Upper lobe of left lung (tissue), 6 donors: Measurements from ENCODE around the gene KMT2C. TPM values are rescaled to one million over a fixed set of nuclear protein-coding genes. Genes with fewer than 3 reads are reported as not detected.

Experiments used
- ATAC-seq, 2 donors: fragments of 200-7000 bp; cut with Tn5 transposase; one replicate each; pipeline ENCODE4 v1.9.1; 2022; ENCODE audit warnings: mild to moderate bottlenecking in 2 of 2, moderate library complexity in 2 of 2; ENCODE audit not compliant: low FRiP score in 2 of 2
- DNase-seq, 2 donors: peaks; one replicate each; pipeline ENCODE4 v3.0.0-alpha.2; 2019 to 2020
- H3K27ac ChIP-seq, 4 donors: fragments of 200-600 bp; sonication (generic); one replicate each; pipeline ENCODE4 v1.5.1; 2016 to 2019
- H3K27me3 ChIP-seq, 4 donors: fragments of 200-600 bp; sonication (generic); one replicate each; pipeline ENCODE4 v1.5.1; 2017 to 2019
- H3K36me3 ChIP-seq, 4 donors: fragments of 200-600 bp; sonication (generic); one replicate each; pipeline ENCODE4 v1.5.1; 2016 to 2019
- H3K4me1 ChIP-seq, 4 donors: fragments of 200-600 bp; sonication (generic); one replicate each; pipeline ENCODE4 v1.5.1; 2018 to 2019
- H3K4me3 ChIP-seq, 4 donors: fragments of 200-600 bp; sonication (generic); one replicate each; pipeline ENCODE4 v1.5.1; 2017 to 2019; ENCODE audit warnings: mild to moderate bottlenecking in 2 of 4, moderate library complexity in 1 of 4
- H3K9me3 ChIP-seq, 4 donors: fragments of 200-600 bp; sonication (generic); one replicate each; pipeline ENCODE4 v1.5.1; 2018 to 2019
- CTCF ChIP-seq, 6 experiments: fragments of 450-650 bp in 4 of 6; fragments of 200-600 bp in 2 of 6; sonication (generic) in 2 of 6; IDR thresholded peaks; one replicate each; pipeline ENCODE4 v1.5.1; 2016 to 2019; ENCODE audit warnings: antibody characterized with exemption in 6 of 6
- EP300 ChIP-seq, 4 donors: sonication (generic); formaldehyde crosslinking; IDR thresholded peaks; one replicate each; pipeline ENCODE4 v1.5.1; 2017; ENCODE audit warnings: antibody characterized with exemption in 4 of 4, control low read depth in 2 of 4
- POLR2A ChIP-seq, 4 donors: fragments of 450-650 bp; IDR thresholded peaks; one replicate each; pipeline ENCODE4 v1.5.1; 2016 to 2017; ENCODE audit warnings: antibody characterized with exemption in 4 of 4, mild to moderate bottlenecking in 2 of 4
- POLR2AphosphoS5 ChIP-seq, 2 donors: sonication (generic); formaldehyde crosslinking; IDR thresholded peaks; one replicate each; pipeline ENCODE4 v1.5.1; 2017; ENCODE audit warnings: antibody characterized with exemption in 2 of 2
- WGBS, 2 donors: methylation state at CpG; one replicate each; pipeline ENCODE4 v1.1.5; 2017 to 2018; 5-methylcytosine and 5-hydroxymethylcytosine counted together
- total RNA-seq, 6 donors: library from RNA; depleted of rRNA in 4 of 6; stranded (reverse); fragments of >200 nt in 4 of 6; gene quantifications; one replicate each; pipeline versions ENCODE4 v1.1.0 to v1.2.1, GENCODE V29; 2016 to 2021
- donor health status: DM: no; HTN: no; CAD: no; lungs with moderate emphysema.
- donor health status: DM: no; HTN: yes; CAD: no; lungs with severe emphysema.

KMT2C gene
- total RNA-seq, 6 donors from 2014 or later, result 60.5 to 108 (median 85.0) TPM

- ATAC-seq (no peak), DNase-seq (no peak)
- H3K27ac ChIP-seq, result no peak overlapping the region
- peaks cover 13 to 91% (median 56%) of the 10 kb centered on the region in 4 donors for H3K36me3 ChIP-seq
- no peaks in the 10 kb centered on the region for H3K27me3 ChIP-seq
- 78 to 90% methylated on average over 6 to 7 of the region's 7 CpGs for WGBS, 2 donors
- TF ChIP-seq CTCF (IDR thresholded peaks at IDR 0.05) (no peak), POLR2A (IDR thresholded peaks at IDR 0.05) (no peak), EP300 (IDR thresholded peaks at IDR 0.05) (no peak), POLR2AphosphoS5 (IDR thresholded peaks at IDR 0.05) (no peak)
- H3K4me1 ChIP-seq, result no peaks in the 10 kb centered on the region
- H3K4me3 ChIP-seq, result no peak overlapping the region
- no peaks in the 10 kb centered on the region for H3K9me3 ChIP-seq
Observed at GRCh38 chr7:152177681-152178404, 258.0 kb downstream of the KMT2C start.

- no peak overlapping the region for H3K27ac ChIP-seq
- no peak for DNase-seq
- no peaks in the 10 kb centered on the region for H3K9me3 ChIP-seq
- peaks cover 9 to 90% (median 51%) of the 10 kb centered on the region in 4 donors for H3K36me3 ChIP-seq
- ATAC-seq, result no peak
- no peaks in the 10 kb centered on the region for H3K4me1 ChIP-seq
- H3K4me3 ChIP-seq, result no peak overlapping the region
- TF ChIP-seq POLR2A (IDR thresholded peaks at IDR 0.05) (no peak), POLR2AphosphoS5 (IDR thresholded peaks at IDR 0.05) (no peak), CTCF (IDR thresholded peaks at IDR 0.05) (no peak), EP300 (IDR thresholded peaks at IDR 0.05) (no peak)
- WGBS, 2 donors, result 76 to 83% methylated on average over 2 of the region's 2 CpGs
- no peaks in the 10 kb centered on the region for H3K27me3 ChIP-seq
Observed at GRCh38 chr7:152176797-152177196, 259.0 kb downstream of the KMT2C start.

GRCh38 chr7:152173372-152174070 lies 262.3 kb downstream of the KMT2C start:
- 89 to 91% methylated on average over 5 of the region's 5 CpGs for WGBS, 2 donors
- Histone ChIP-seq H3K27me3 (no peaks in the 10 kb centered on the region), H3K36me3 (peaks cover 15 to 87% (median 49%) of the 10 kb centered on the region in 4 donors), H3K4me3 (no peak overlapping the region), H3K4me1 (no peaks in the 10 kb centered on the region), H3K9me3 (no peaks in the 10 kb centered on the region), H3K27ac (no peak overlapping the region)
- ATAC-seq, result no peak
- TF ChIP-seq POLR2AphosphoS5 (IDR thresholded peaks at IDR 0.05) (no peak), POLR2A (IDR thresholded peaks at IDR 0.05) (no peak), EP300 (IDR thresholded peaks at IDR 0.05) (no peak), CTCF (IDR thresholded peaks at IDR 0.05) (no peak)
- DNase-seq, result no peak

GRCh38 chr7:152162287-152162686 lies 273.5 kb downstream of the KMT2C start:
- Histone ChIP-seq H3K9me3 (no peaks in the 10 kb centered on the region), H3K36me3 (peaks cover 25 to 95% (median 54%) of the 10 kb centered on the region in 4 donors), H3K4me3 (no peak overlapping the region), H3K27me3 (no peaks in the 10 kb centered on the region), H3K27ac (no peak overlapping the region), H3K4me1 (no peaks in the 10 kb centered on the region)
- TF ChIP-seq CTCF (IDR thresholded peaks at IDR 0.05), result no peak
- TF ChIP-seq POLR2A (IDR thresholded peaks at IDR 0.05), result no peak
- no peak for TF ChIP-seq EP300 (IDR thresholded peaks at IDR 0.05)
- TF ChIP-seq POLR2AphosphoS5 (IDR thresholded peaks at IDR 0.05), result no peak
- WGBS, 2 donors, result 81 to 95% methylated on average over 6 of the region's 6 CpGs
- DNase-seq (no peak), ATAC-seq (no peak)
